Psoas muscle (tissue), 8 donors: ENCODE results near the gene TMEM223. TPM values are rescaled to one million over a fixed set of nuclear protein-coding genes. Genes with fewer than 3 reads are reported as not detected.
"Not testable (repeated sequence)": the region's sequence is repeated elsewhere in the genome, so short reads cannot be mapped to it uniquely, and the experiment has no call there.

Experiments used
- ATAC-seq, 4 donors: fragments of 200-7000 bp; cut with Tn5 transposase; one replicate each; pipeline ENCODE4 v1.9.1; 2020; ENCODE audit warnings: moderate library complexity in 3 of 4, mild to moderate bottlenecking in 2 of 4
- DNase-seq, 2 donors: peaks; one replicate each; pipeline ENCODE4 v3.0.0-alpha.2; 2020
- H3K27ac ChIP-seq: fragments of 200-600 bp; one replicate; pipeline ENCODE4 v1.8.0; 2022
- H3K27me3 ChIP-seq, 3 donors: fragments of 200-600 bp in 1 of 3; one replicate each; pipeline versions ENCODE4 v1.6.1 to v1.8.0; 2013 to 2022; ENCODE audit warnings: low read length in 2 of 3, mild to moderate bottlenecking in 2 of 3, moderate library complexity in 1 of 3; ENCODE audit not compliant: insufficient read depth in 3 of 3
- H3K36me3 ChIP-seq, 2 donors: fragments of 200-600 bp in 1 of 2; one replicate each; pipeline versions ENCODE4 v1.6.1 to v1.8.0; 2013 to 2022; ENCODE audit warnings: low read depth in 1 of 2, mild to moderate bottlenecking in 1 of 2, moderate library complexity in 1 of 2; ENCODE audit not compliant: insufficient read depth in 1 of 2
- H3K4me1 ChIP-seq: fragments of 200-600 bp; one replicate; pipeline ENCODE4 v1.8.0; 2022
- H3K4me3 ChIP-seq: fragments of 200-600 bp; one replicate; pipeline ENCODE4 v1.8.0; 2022; ENCODE audit warnings: mild to moderate bottlenecking
- H3K9me3 ChIP-seq: fragments of 200-600 bp; one replicate; pipeline ENCODE4 v1.8.0; 2022
- WGBS, 3 donors: extraction: QIAGEN DNeasy Blood & Tissue Kit; methylation state at CpG; one replicate each; pipeline versions ENCODE4 v1.1.6 to v1.1.7; 2013; 5-methylcytosine and 5-hydroxymethylcytosine counted together
- intact Hi-C, 2 donors: fragments of 100-400 bp; cut with DNase I; formaldehyde crosslinking; loops; one replicate each; pipeline versions ENCODE4 v1.11.0 to v1.14.2; 2022
- polyA plus RNA-seq, 3 donors: library from polyadenylated mRNA; stranded (reverse); fragments of 200-250 nt; gene quantifications; one replicate each; pipeline ENCODE4 v1.2.3, GENCODE V29; 2013
- total RNA-seq, 4 donors: library from RNA; stranded (reverse); fragmentation: NEBNext Ultra II Directional in 2 of 4; extraction: Animal tissue kit (Norgen Biotek cat#: 25700) in 2 of 4; gene quantifications; one replicate each; pipeline versions ENCODE4 v1.2.1 to v1.2.4, GENCODE V29; 2021 to 2023
- TF ChIP-seq, protein P1 (sequence below): fragments of 200-600 bp; IDR thresholded peaks from one replicate; pipeline ENCODE4 v1.8.0; 2022; ENCODE audit warnings: antibody characterized with exemption
- donor health status: healthy with polysubstance abuse.
- donor health status: DM: no; HTN: no; CAD: no; lungs with moderate emphysema.
- donor health status: Bipolar disorder and iron deficiency.
- donor health status: healthy.
- donor health status: DM: yes; HTN: yes; CAD: no.
- donor health status: DM: no; HTN: no; CAD: no.
- donor health status: DM: no; HTN: no; CAD: no.
- donor health status: DM: yes; HTN: yes; CAD: no.

Gene TMEM223
- total and polyA plus RNA-seq, 7 donors = 6.2 to 37.7 (median 11.5) TPM

DNA sequence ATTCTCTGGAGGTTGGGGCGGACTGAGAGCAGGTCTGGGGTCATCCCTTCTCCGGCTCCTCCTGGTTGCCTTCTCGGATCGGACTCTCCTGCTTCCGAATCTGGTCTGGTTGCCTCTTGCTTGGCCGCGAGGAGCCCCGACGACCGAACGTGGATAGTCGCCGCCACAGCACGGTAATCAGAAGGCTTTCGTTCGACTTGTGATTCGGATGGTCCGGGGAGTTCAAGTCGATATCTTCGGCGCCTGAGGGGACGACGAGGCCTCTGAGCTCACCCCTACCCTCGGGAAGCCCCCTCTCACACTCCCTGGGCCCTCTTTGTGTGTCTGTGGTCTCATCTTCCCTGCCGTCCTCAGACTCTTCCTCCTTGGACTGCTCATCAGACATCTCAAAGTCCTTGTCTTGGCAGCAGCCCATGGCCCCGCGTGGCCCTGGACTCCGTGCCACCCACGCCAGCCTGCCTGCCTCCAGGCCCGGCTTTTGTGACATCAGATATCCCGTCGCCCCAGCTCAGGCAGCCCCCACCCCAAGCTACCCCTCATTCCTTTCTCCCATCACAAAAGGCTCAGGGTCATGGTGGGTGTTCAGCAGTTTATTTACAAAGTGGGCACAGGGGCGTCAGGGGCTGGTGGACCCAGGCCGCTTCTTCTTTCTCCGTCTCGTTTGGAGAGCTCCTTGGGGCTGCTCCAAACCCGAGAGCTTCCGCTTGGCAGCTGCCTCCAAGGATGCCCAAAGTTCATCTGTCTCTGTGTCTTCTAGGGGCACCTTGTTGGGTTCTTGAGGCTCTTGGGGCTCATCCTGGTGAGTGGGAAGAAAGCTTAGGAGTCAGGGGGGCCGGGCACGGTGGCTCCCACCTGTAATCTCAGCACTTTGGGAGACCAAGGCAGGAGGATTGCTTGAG lies 40.8 kb upstream of the TMEM223 start, which contains the start of gene TEX54:
TSS of gene TEX54 (minus strand) at position 506 of the 899 bp plus-strand sequence.
- peaks cover 27% of the 10 kb centered on the region for H3K4me1 ChIP-seq
- ATAC-seq (peak; percentile 2 to 33 (median 17)), DNase-seq (peak; percentile 45 to 64)
- intact Hi-C loops = loop anchor here (5.0 kb wide), 2 partner anchors 35 to 45 kb away; partner anchors contain the start of gene TMEM179B (in 1 of the 2)
- no peaks in the 10 kb centered on the region for H3K9me3 ChIP-seq
- peaks cover 6 to 67% of the 10 kb centered on the region in 2 donors for H3K36me3 ChIP-seq
- 6 to 9% (median 8%) methylated on average over 40 of the region's 40 CpGs for WGBS, 3 donors
- TF ChIP-seq, protein P1, sequence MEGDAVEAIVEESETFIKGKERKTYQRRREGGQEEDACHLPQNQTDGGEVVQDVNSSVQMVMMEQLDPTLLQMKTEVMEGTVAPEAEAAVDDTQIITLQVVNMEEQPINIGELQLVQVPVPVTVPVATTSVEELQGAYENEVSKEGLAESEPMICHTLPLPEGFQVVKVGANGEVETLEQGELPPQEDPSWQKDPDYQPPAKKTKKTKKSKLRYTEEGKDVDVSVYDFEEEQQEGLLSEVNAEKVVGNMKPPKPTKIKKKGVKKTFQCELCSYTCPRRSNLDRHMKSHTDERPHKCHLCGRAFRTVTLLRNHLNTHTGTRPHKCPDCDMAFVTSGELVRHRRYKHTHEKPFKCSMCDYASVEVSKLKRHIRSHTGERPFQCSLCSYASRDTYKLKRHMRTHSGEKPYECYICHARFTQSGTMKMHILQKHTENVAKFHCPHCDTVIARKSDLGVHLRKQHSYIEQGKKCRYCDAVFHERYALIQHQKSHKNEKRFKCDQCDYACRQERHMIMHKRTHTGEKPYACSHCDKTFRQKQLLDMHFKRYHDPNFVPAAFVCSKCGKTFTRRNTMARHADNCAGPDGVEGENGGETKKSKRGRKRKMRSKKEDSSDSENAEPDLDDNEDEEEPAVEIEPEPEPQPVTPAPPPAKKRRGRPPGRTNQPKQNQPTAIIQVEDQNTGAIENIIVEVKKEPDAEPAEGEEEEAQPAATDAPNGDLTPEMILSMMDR = no peak
- H3K27me3 ChIP-seq = no peaks in the 10 kb centered on the region
- H3K4me3 ChIP-seq = peak within 1 kb of the TSS; percentile 99
- peak within 1 kb of the TSS; percentile 98 for H3K27ac ChIP-seq

GRCh38 chr11:62831520-62832335 lies 39.9 kb upstream of the TMEM223 start, which contains the start of gene STX5:
Gene STX5 (minus strand): TSS chr11:62832051. CDS start chr11:62831243, 808 bp downstream.
- TF ChIP-seq, protein P1 = no peak
- Histone ChIP-seq H3K9me3 (no peaks in the 10 kb centered on the region), H3K4me3 (peak within 1 kb of the TSS; percentile 99), H3K27me3 (no peaks in the 10 kb centered on the region), H3K4me1 (peaks cover 27% of the 10 kb centered on the region), H3K36me3 (peaks cover 6 to 67% of the 10 kb centered on the region in 2 donors), H3K27ac (peak within 1 kb of the TSS; percentile 98)
- intact Hi-C loops = loop anchor here (5.0 kb wide), 2 partner anchors 34 to 44 kb away; partner anchors contain the start of gene TMEM179B (in 1 of the 2)
- DNase-seq (peak; percentile 100), ATAC-seq (peak; percentile 98 to 99 (median 98))
- 0 to 1% (median 0%) methylated on average over 59 to 65 of the region's 65 CpGs for WGBS, 3 donors

DNA sequence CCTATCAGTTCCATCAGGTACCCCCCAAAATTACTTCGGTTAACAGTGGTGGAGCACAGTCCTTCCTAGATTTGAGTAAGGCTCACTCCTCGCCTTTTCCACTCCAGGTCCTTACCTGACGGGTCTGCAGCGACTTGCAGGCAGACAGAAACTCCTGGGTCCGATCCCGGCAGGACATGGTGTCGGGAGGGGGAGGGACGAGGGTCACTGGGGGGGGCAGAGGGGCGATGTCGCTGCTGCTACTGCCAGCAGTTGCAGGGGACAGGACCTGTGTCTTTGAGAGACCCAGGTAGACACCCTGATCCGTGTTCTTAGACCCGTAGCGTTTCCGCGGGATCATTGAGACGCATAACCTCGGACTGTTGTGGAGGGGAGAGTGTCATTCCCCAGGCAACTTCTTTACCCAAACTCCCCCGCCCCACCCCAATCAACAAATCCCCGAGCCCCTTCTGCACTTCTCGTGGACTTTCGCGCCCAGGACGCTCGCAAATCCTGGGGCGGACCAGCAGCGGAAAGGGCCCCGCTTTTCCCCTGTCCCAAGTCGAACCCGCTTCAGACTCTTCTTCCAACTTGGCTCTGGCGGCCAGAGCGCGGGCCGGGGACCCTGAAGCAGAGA lies 39.2 kb upstream of the TMEM223 start:
- intact Hi-C loops = loop anchor here (5.0 kb wide), 2 partner anchors 34 to 44 kb away; partner anchors contain the start of gene TMEM179B (in 1 of the 2)
- Histone ChIP-seq H3K4me3 (peak overlapping the region; percentile 99), H3K27ac (peak overlapping the region; percentile 98), H3K9me3 (no peaks in the 10 kb centered on the region), H3K27me3 (no peaks in the 10 kb centered on the region), H3K36me3 (peaks cover 6 to 67% of the 10 kb centered on the region in 2 donors), H3K4me1 (peaks cover 27% of the 10 kb centered on the region)
- WGBS, 3 donors = 0 to 1% (median 1%) methylated on average over 30 to 33 of the region's 33 CpGs
- TF ChIP-seq, protein P1 = no peak
- ATAC-seq (no peak), DNase-seq (peak in 1 of 2 donors; percentile 52)

- DNase-seq, H3K27ac ChIP-seq, ATAC-seq, H3K27me3 ChIP-seq, H3K9me3 ChIP-seq, H3K4me3 ChIP-seq, intact Hi-C loops: not testable (repeated sequence)
- H3K4me1 ChIP-seq = peaks cover 22% of the 10 kb centered on the region
- 93 to 94% (median 93%) methylated on average over 8 of the region's 8 CpGs for WGBS, 3 donors
- H3K36me3 ChIP-seq = peaks cover 0 to 68% of the 10 kb centered on the region in 2 donors
These were observed 36.3 kb upstream of the TMEM223 start for GRCh38 chr11:62828130-62828529.
